GM12875 (cell line): Measurements from ENCODE around the gene RNF208.

Experiments
- H3K4me3 ChIP-seq: one replicate; pipeline ENCODE4 v1.5.1; 2011; ENCODE audit warnings: low read depth, low read length, control low read depth
- TF ChIP-seq, protein P1 (sequence below): IDR thresholded peaks from 2 replicates; pipeline ENCODE4 v1.5.1; 2011; ENCODE audit warnings: low read depth, mild to moderate bottlenecking, control low read depth, inconsistent platforms, low read length, moderate library complexity, borderline replicate concordance; ENCODE audit not compliant: insufficient read depth

The RNF208 gene

GRCh38 chr9:137178939-137179630 is 43.0 kb downstream of the RNF208 start:
- TF ChIP-seq, protein P1, sequence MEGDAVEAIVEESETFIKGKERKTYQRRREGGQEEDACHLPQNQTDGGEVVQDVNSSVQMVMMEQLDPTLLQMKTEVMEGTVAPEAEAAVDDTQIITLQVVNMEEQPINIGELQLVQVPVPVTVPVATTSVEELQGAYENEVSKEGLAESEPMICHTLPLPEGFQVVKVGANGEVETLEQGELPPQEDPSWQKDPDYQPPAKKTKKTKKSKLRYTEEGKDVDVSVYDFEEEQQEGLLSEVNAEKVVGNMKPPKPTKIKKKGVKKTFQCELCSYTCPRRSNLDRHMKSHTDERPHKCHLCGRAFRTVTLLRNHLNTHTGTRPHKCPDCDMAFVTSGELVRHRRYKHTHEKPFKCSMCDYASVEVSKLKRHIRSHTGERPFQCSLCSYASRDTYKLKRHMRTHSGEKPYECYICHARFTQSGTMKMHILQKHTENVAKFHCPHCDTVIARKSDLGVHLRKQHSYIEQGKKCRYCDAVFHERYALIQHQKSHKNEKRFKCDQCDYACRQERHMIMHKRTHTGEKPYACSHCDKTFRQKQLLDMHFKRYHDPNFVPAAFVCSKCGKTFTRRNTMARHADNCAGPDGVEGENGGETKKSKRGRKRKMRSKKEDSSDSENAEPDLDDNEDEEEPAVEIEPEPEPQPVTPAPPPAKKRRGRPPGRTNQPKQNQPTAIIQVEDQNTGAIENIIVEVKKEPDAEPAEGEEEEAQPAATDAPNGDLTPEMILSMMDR: no peak

GRCh38 chr9:137178201-137178938 is 43.7 kb downstream of the RNF208 start:
- TF ChIP-seq, protein P1: no peak
- no peak overlapping the region for H3K4me3 ChIP-seq

More at GRCh38 chr9:137178939-137179630, 43.0 kb downstream of the RNF208 start:
- no peak overlapping the region for H3K4me3 ChIP-seq

DNA sequence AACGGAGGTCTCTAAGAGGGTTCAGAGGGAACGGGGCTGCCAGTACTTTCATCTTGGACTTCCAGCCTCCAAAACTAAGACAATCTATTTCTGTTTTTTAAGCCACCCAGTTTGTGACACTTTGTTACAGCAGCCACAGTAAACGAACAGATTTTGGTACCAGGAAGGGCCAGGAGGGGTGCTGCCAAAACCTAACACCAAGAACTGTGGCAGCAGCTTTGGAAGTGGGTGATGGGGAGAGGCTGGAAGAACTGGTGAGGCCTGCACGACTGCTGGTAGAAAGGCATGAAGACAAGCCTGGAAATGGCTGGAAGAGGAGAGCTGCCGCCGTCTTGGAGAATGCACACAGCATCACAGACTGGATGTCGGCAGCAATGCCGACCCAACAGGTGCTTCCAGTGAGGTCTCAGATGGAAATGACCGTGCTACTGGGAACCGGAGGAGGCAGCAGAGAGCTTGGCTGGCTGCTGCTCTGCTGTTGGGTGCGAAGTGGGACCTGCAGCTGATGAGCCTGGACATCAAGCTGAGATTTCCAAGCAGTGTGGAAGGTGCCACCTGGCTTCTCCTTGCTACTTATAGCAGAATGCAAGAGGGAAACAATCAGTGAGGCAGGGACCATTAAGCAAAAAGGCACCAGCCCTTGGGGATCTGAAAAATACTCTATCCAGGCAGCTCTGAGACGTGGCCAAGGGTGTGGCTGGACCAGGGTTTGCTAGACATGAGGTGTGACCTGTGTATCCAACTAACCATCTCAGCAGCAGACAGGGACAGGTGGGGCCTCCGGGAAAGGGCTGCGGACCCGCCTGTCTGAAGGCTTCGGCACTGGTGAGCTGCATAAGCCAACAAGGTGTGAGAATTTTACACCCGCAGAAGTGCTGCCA is 45.5 kb downstream of the RNF208 start:
- TF ChIP-seq, protein P1: peak; percentile 58
- H3K4me3 ChIP-seq: no peak overlapping the region

GRCh38 chr9:137175345-137175961 is 46.6 kb downstream of the RNF208 start:
- TF ChIP-seq, protein P1: 0 out of 2 replicates have a peak, but pooled peaks have one; percentile 18
- H3K4me3 ChIP-seq: no peak overlapping the region

DNA sequence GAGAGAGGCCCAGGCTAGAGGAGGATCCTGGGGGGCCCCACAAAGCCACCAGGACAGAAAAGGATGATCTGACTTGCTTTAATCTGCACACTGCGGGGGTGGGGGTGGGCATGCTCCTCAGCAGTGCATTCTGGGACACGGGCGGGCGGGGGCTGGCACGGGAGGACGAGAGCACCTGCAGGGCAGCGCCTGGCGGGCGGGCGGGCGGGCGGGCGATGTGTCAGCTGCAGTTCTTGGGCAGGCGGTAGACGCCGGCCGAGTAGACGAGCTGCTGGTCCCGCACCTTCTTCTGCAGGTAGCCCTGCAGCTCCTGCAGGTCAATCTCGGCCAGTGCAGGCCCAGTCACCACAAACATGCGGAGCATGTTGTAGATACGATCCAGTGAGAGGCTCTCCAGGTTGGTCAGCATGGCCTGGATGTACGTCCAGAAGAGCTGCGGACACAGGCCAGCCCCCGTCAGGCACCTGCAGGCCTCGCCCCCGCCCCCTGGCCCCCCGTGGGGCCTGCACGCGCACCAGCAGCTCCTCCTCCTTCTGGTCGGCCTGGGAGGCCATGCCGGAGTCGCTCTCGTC is 47.2 kb downstream of the RNF208 start:
- no peak overlapping the region for H3K4me3 ChIP-seq
- TF ChIP-seq, protein P1: peak; percentile 11; the same call in 1 of the 2 replicates
